Neuronal stem cell (in vitro differentiated cells): Measurements from ENCODE around the gene GRIK4.

Experiments
- DNase-seq: peaks from one replicate; pipeline ENCODE4 v3.0.0-alpha.2; 2013; ENCODE audit warnings: low spot score
- H2AFZ ChIP-seq: one replicate; pipeline ENCODE4 v1.6.1; 2013; ENCODE audit warnings: mild to moderate bottlenecking, low read length, inconsistent platforms
- H2AK5ac ChIP-seq: 2 replicates; pipeline ENCODE4 v1.6.1; 2013; ENCODE audit warnings: low read depth, mild to moderate bottlenecking, inconsistent platforms, low read length, moderate library complexity, mixed read lengths
- H2BK120ac ChIP-seq: 2 replicates; pipeline ENCODE4 v1.6.1; 2013; ENCODE audit warnings: low read depth, mild to moderate bottlenecking, inconsistent platforms, low read length, moderate library complexity, mixed read lengths
- H2BK12ac ChIP-seq: one replicate; pipeline ENCODE4 v1.6.1; 2013; ENCODE audit warnings: low read length, inconsistent platforms
- H2BK15ac ChIP-seq: 2 replicates; pipeline ENCODE4 v1.6.1; 2013; ENCODE audit warnings: mild to moderate bottlenecking, low read length, inconsistent platforms, mixed read lengths
- H2BK5ac ChIP-seq: one replicate; pipeline ENCODE4 v1.6.1; 2013; ENCODE audit warnings: inconsistent platforms, mild to moderate bottlenecking, low read length, moderate library complexity
- H3K14ac ChIP-seq: one replicate; pipeline ENCODE4 v1.6.1; 2013; ENCODE audit warnings: low read length, inconsistent platforms
- H3K18ac ChIP-seq: 2 replicates; pipeline ENCODE4 v1.6.1; 2013; ENCODE audit warnings: low read length, inconsistent platforms
- H3K23ac ChIP-seq: 2 replicates; pipeline ENCODE4 v1.6.1; 2013; ENCODE audit warnings: low read depth, mild to moderate bottlenecking, mixed read lengths, low read length, inconsistent platforms; ENCODE audit not compliant: poor library complexity
- H3K27ac ChIP-seq: replicated peaks from 3 replicates; pipeline ENCODE4 v1.5.1; 2013; ENCODE audit warnings: low read length, inconsistent platforms
- H3K27me3 ChIP-seq, 3 experiments: 2 replicates each; pipeline ENCODE4 v1.6.1; 2013; ENCODE audit warnings: low read length in 3 of 3, mild to moderate bottlenecking in 2 of 3, inconsistent platforms in 1 of 3, low read depth in 1 of 3, mixed read lengths in 1 of 3, moderate library complexity in 1 of 3; ENCODE audit not compliant: control insufficient read depth in 3 of 3, insufficient read depth in 3 of 3
- H3K36me3 ChIP-seq, 2 donors: replicated peaks in 1 of 2; 2 replicates each; pipeline ENCODE4 v1.6.1; 2013; ENCODE audit warnings: low read length in 2 of 2; ENCODE audit not compliant: control insufficient read depth in 2 of 2, insufficient read depth in 2 of 2
- H3K4ac ChIP-seq: 2 replicates; pipeline ENCODE4 v1.6.1; 2013; ENCODE audit warnings: inconsistent platforms, mild to moderate bottlenecking, low read length, moderate library complexity
- H3K4me1 ChIP-seq, 2 donors: 1 replicate in 1 of 2; 2 replicates in 1 of 2; pipeline ENCODE4 v1.6.1; 2013; ENCODE audit warnings: low read length in 2 of 2, low read depth in 1 of 2; ENCODE audit not compliant: control insufficient read depth in 2 of 2, insufficient read depth in 1 of 2
- H3K4me2 ChIP-seq: one replicate; pipeline ENCODE4 v1.6.1; 2013; ENCODE audit warnings: mild to moderate bottlenecking, low read length, inconsistent platforms; ENCODE audit not compliant: insufficient read depth, poor library complexity, severe bottlenecking
- H3K4me3 ChIP-seq, 2 donors: 2 replicates each; pipeline ENCODE4 v1.5.1; 2013; ENCODE audit warnings: low read length in 2 of 2, mild to moderate bottlenecking in 2 of 2, inconsistent platforms in 1 of 2, moderate library complexity in 1 of 2
- H3K79me1 ChIP-seq: one replicate; pipeline ENCODE4 v1.6.1; 2013; ENCODE audit warnings: low read depth, mild to moderate bottlenecking, inconsistent platforms, low read length, moderate library complexity
- H3K9ac ChIP-seq: one replicate; pipeline ENCODE4 v1.6.1; 2013; ENCODE audit warnings: mild to moderate bottlenecking, low read depth, low read length, inconsistent platforms; ENCODE audit not compliant: poor library complexity
- H3K9me3 ChIP-seq, 2 donors: replicated peaks in 1 of 2; 2 replicates each; pipeline versions ENCODE3 to v1.6.1; 2013; ENCODE audit warnings: low read length in 2 of 2, mild to moderate bottlenecking in 2 of 2, inconsistent platforms in 1 of 2, low read depth in 1 of 2, mixed read lengths in 1 of 2, moderate library complexity in 1 of 2; ENCODE audit not compliant: control insufficient read depth in 2 of 2, insufficient read depth in 1 of 2
- H4K8ac ChIP-seq: one replicate; pipeline ENCODE4 v1.6.1; 2013; ENCODE audit warnings: low read depth, mild to moderate bottlenecking, inconsistent platforms, low read length, moderate library complexity
- H4K91ac ChIP-seq: one replicate; pipeline ENCODE4 v1.6.1; 2013; ENCODE audit warnings: low read length, low read depth, mild to moderate bottlenecking, inconsistent platforms; ENCODE audit not compliant: poor library complexity
- WGBS, 2 donors: extraction: QIAGEN DNeasy Blood & Tissue Kit; methylation state at CpG; one replicate each; pipeline ENCODE4 v1.1.7; 2013; ENCODE audit warnings: missing lambda C conversion rate in 2 of 2, mixed read lengths in 1 of 2; ENCODE audit not compliant: insufficient read length in 2 of 2, insufficient replicate concordance in 1 of 2; ENCODE audit errors: extremely low coverage in 2 of 2; 5-methylcytosine and 5-hydroxymethylcytosine counted together

GRIK4 gene

DNA sequence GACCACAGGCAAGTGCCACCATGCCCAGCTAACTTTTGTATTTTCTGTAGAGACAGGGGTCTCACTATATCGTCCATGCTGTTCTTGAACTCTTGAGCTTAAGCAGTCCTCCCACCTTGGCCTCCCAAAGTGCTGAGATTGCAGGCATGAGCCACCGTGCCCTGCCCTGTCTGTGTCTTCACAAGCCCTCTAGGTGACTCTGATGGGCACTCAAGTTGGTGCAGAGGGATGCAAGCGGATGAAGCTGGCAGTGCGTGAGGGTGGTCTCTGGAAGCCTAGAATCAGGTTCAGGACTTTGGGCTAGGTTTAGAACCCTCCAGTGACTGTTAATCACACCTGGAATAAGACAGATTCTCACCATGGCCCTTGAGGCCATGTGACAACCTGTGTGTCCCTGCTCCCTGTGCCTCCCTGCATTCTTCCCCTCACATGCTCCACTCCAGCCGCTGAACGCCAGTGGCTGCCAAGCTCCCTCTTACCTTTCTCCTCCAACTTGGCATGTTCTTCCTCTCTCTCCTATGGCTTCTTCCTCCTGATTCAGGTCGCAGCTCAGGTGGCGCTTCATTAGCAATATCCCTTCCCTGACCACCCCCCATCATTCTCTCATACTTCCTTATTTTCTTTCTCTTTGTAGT lies 270.1 kb downstream of the GRIK4 start:
- Histone ChIP-seq H2BK5ac (no peak overlapping the region), H2AK5ac (peak overlapping the region; percentile 52), H3K23ac (peak overlapping the region; percentile 74), H3K79me1 (no peaks in the 10 kb centered on the region), H3K9ac (no peak overlapping the region), H3K36me3 (no peaks in the 10 kb centered on the region), H3K9me3 (no peaks in the 10 kb centered on the region), H2BK120ac (no peak overlapping the region), H2BK15ac (no peak overlapping the region), H3K18ac (no peak overlapping the region), H3K4me1 (peaks cover 15 to 26% of the 10 kb centered on the region in 2 donors), H4K91ac (no peak overlapping the region), H3K4ac (no peak overlapping the region), H3K14ac (no peak overlapping the region), H3K4me2 (no peak overlapping the region), H3K4me3 (no peak overlapping the region), H3K27ac (no peak overlapping the region), H2BK12ac (no peak overlapping the region), H3K27me3 (peaks cover 0 to 3% (median 0%) of the 10 kb centered on the region in 3 experiments), H4K8ac (no peak overlapping the region), H2AFZ (no peak overlapping the region)
- DNase-seq, result no peak
- no CpG with 5 or more reads among the region's 8 CpGs for WGBS, 2 donors

DNA sequence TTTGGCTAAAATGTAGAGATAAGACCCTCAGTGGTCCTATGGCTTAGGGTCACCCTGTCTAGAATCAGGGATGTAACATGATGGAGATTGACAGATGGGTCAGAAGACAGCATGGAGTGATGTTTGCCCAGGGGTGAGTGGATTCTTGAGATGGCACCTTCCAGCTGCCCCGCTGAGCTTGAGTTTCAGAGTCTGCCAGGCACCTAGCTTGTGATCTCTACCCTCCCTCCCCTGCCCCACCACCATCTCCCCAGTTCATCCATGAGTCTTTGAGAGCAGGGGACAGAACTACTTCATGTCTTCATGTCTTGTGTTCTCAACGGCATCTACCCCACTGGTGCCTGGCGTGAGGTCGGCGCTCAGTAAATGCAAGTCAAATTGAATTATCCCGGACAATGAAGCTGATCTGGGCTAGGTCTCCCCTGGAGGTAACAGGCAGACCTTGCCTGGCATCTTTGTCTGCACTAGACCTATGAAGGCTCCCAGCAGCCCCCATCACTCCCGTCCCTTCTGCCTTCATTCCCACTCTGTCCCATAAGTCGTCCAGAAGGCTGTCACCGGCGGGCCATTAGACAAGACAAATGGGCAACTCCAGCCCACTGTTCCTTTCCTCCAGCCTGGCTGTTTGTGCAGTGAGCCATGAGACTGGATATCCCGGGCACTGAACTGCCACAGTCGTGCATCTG lies 273.2 kb downstream of the GRIK4 start:
- H3K4me2 ChIP-seq, result no peak overlapping the region
- peaks cover 0 to 3% (median 0%) of the 10 kb centered on the region in 3 experiments for H3K27me3 ChIP-seq
- peaks cover 6 to 10% of the 10 kb centered on the region in 2 donors for H3K4me1 ChIP-seq
- H3K36me3 ChIP-seq, result no peaks in the 10 kb centered on the region
- H3K23ac ChIP-seq, result peak overlapping the region; percentile 14
- no peak overlapping the region for H3K4me3 ChIP-seq
- H3K27ac ChIP-seq, result no peak overlapping the region
- H2AFZ ChIP-seq, result no peak overlapping the region
- no peak overlapping the region for H4K91ac ChIP-seq
- no peaks in the 10 kb centered on the region for H3K9me3 ChIP-seq
- H3K79me1 ChIP-seq, result no peaks in the 10 kb centered on the region
- no peak overlapping the region for H3K9ac ChIP-seq
- no peak overlapping the region for H3K14ac ChIP-seq
- H3K18ac ChIP-seq, result peak overlapping the region; percentile 16
- H4K8ac ChIP-seq, result no peak overlapping the region
- no peak overlapping the region for H2BK5ac ChIP-seq
- H2BK15ac ChIP-seq, result no peak overlapping the region
- no peak overlapping the region for H2BK12ac ChIP-seq
- DNase-seq, result no peak
- no peak overlapping the region for H2AK5ac ChIP-seq
- no peak overlapping the region for H2BK120ac ChIP-seq
- no CpG with 5 or more reads among the region's 12 CpGs for WGBS, 2 donors
- H3K4ac ChIP-seq, result no peak overlapping the region

DNA sequence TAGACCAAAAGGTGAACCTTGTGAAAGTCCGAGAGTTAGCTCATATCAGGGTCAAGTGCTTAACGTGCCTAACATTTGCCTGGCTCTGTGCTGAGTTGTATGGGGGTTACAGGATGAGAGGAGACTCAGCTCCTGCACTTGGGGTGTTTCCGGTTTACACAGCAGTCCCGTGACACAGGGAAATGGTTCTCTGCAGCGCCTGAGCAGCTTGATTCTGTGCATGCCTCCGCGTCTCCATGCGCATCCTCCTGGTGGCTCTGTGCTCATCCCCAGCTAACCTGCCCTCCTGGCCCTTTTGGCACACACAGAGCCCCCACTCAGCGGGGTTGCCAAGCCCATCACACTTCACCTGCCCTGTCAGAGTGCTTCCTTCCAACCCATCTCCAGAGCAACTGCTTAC lies 274.0 kb downstream of the GRIK4 start:
- no CpG with 5 or more reads among the region's 9 CpGs for WGBS, 2 donors
- Histone ChIP-seq H2AFZ (no peak overlapping the region), H3K14ac (no peak overlapping the region), H3K4me2 (no peak overlapping the region), H2BK5ac (no peak overlapping the region), H3K9ac (no peak overlapping the region), H3K23ac (no peak overlapping the region), H3K4me3 (no peak overlapping the region), H4K91ac (no peak overlapping the region), H3K79me1 (no peaks in the 10 kb centered on the region), H3K27ac (no peak overlapping the region), H3K4me1 (peaks cover 6 to 10% of the 10 kb centered on the region in 2 donors), H3K9me3 (no peaks in the 10 kb centered on the region), H4K8ac (no peak overlapping the region), H3K27me3 (peaks cover 0 to 8% (median 0%) of the 10 kb centered on the region in 3 experiments), H2BK12ac (no peak overlapping the region), H3K36me3 (no peaks in the 10 kb centered on the region), H2BK15ac (no peak overlapping the region), H2AK5ac (peak overlapping the region; percentile 15), H2BK120ac (no peak overlapping the region), H3K4ac (no peak overlapping the region), H3K18ac (no peak overlapping the region)
- DNase-seq, result no peak

DNA sequence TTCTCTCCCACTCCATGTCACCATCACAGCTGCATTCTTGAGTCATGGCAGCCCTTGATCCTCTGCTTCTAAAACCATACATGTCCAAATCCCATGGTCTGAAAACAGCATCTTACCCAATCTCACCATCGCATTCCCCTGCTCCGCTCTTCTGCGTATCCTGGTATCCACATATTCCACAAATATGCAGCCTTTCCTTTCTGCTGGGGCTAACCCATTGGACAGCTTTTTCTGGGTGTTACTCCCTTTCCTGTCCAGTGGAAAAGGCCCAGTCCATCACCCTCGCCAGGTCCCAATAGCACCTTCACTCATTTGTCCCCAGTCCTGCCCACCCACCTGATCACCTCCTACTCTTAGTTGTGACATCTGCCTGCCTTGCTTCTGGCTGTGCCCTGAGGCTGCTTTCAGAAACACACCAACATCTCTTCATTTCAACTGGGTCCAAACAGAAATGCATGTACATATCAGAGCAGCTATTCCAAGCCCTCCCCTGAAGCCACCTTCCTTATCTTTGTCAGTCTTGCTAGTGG lies 274.7 kb downstream of the GRIK4 start:
- WGBS, 2 donors, result no CpG with 5 or more reads among the region's 4 CpGs
- Histone ChIP-seq H4K91ac (no peak overlapping the region), H2AFZ (no peak overlapping the region), H4K8ac (no peak overlapping the region), H3K9ac (no peak overlapping the region), H2AK5ac (peak overlapping the region; percentile 15), H2BK12ac (no peak overlapping the region), H3K27me3 (peaks cover 0 to 10% (median 0%) of the 10 kb centered on the region in 3 experiments), H3K9me3 (no peaks in the 10 kb centered on the region), H3K27ac (no peak overlapping the region), H3K36me3 (no peaks in the 10 kb centered on the region), H3K4me3 (no peak overlapping the region), H2BK120ac (no peak overlapping the region), H2BK15ac (peak overlapping the region; percentile 50), H3K4me1 (peaks cover 6 to 10% of the 10 kb centered on the region in 2 donors), H3K14ac (no peak overlapping the region), H2BK5ac (no peak overlapping the region), H3K4me2 (no peak overlapping the region), H3K18ac (no peak overlapping the region), H3K23ac (no peak overlapping the region), H3K4ac (no peak overlapping the region), H3K79me1 (no peaks in the 10 kb centered on the region)
- DNase-seq, result no peak
